ENCODE data around the gene SCN11A.

SCN11A gene

DNA sequence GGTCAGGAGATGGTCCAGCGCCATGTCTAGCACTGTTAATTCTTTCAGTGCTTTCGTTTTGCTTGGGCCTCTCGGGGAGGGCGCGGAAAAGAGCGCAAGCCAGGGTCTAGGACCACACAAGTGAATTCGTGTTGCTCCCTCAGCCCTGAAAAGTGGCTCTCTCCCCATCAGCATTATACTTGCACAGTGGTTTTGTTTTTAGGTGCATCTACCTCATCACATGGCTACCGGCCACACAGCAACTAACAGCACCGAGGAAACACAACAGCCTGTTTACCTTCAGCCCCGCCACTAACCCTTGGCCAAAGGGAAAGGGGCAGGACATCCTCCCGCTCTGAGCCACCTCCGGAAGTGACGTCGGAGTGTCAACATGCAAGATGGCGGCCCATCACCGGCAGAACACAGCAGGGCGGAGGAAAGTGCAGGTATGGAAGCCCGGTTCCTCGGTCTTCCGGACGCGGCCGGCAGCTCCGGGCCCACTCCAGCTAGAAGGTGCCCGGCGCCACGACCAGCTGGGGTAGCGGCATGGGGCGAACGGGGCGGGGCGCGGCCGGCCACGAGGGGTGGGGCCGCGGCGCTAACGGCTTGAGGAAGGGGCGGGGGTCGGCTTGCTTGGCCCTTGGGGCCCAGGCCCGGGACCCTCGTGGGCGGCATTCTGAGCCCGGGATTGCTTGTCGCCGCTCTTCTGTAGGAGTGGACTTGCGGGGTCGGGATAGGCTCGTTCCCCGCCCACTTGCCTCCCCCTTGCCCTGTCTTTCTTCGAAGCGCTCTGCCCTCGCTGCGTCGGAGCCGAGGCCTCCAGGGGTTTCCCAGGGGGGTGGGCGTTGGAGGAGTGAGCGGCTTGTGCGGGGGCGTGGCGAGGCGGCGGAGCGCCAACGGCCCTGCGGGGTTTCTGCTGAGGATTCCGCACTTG, at the start of gene SCN11A, which contains the start of gene WDR48:
Gene SCN11A (minus strand): TSS at position 296 of the 913 bp plus-strand sequence. CDS start 101,582 bp downstream, outside the sequence.
Gene WDR48 (plus strand): TSS at position 368 of the 913 bp plus-strand sequence. CDS start 10 bp downstream, at position 378.
- peak; percentile 95 for DNase-seq

DNA sequence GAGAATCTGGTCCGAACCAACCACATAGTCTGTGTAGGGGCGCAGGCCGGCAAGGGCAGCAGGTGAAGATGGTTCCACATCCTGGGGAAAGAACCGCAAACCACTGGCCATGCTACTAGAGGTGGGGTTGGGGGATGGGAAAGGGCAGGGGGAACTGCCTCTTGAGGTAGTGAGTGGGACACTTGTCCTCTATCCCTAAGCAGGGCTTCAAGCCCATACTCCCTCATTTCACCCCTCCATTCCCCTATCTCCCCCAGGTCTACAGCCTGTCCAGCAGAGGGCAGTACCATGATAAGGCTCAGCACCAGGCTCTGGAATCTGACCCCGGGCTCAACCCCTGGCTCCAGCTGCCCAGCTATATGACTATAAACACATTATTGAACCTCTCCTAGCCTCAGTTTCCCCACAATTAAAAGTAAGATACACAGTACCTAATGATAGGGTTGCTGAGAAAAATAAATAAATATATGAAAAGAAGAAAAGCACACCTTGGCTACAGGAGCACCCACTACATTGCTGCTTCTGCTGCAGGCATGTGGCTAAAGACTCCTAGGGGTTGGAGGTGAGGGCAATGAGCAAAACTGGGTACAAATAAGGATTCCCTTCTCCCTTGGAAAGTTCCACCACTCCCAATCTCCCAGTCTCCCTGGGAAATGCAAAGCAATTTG, 49.4 kb upstream of the SCN11A start:
- DNase-seq, result peak; percentile 8

DNA sequence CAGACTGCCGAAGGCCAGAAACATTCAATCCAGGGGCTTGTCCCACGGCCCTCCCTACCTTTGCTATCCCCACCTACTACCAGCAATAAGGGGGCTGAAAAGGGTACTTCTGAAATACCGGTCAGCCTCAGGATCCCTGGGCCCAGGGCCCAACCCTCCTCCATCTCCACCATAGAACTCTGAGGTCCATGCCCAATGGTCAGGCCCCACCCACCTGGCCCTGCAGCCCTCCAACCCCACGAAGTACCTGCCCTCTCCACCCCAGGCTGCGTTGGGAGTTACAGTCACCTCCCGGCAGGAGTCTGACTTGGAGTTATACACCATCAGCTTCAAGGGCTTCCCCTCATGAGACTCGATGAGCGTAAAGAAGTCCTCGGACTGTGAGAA, 48.7 kb upstream of the SCN11A start:
- no peak for DNase-seq

DNA sequence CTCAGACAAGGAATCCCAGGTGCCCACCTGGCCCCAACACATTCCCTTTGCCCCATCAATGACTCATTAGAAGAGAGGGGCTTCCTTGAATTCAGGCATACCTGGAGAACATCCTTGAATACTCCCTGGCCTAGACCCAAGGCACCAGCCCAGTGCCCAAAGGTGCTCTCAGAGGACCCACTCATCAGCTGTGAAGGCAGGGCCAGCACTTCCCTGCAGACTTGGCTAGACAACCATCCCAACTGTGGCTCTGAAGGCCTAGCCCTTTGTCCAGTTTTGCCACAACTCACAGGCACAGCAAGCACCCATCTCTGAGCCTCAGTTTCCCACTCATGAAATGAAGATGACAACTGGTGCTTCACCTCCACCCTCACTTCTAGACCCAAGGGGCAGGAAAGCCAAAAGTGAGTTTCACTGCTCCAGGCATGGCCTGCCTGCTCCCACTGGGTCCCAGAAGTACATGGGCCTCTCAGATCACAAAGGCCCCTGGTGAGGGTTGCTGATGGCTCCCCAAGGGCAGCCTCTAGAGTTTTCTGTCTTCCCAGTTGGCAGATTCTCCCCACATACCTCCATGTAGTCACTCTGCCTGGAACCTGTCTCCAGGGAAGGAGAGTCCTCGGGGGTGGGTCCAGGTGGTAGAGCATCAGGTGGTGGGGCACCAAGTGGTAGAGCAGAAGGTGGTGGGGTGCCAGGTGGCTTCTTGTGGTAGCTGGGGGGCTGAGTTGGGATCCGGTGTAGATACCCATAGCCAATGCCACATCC, 48.2 kb upstream of the SCN11A start:
- DNase-seq, result no peak

DNA sequence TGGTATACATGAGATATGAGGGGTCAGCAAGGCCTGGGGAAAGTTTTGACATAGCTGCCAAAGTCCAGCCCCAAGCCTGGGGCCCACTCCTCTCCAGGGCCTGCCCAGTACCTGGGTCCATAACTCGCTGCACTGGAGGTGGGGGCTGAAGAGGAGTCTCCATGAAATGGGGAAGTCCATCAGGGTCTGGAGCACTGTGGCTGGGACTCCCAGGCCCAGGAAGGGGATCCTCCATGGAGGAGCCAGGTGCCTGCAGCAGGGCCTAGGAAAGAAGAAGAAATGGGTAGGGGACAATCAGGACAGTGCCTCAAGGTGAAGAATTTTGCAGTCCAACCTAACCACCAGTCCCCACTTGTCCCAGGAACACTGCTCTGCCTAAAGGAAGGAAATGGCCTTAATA, 47.5 kb upstream of the SCN11A start:
- DNase-seq, result no peak

DNA sequence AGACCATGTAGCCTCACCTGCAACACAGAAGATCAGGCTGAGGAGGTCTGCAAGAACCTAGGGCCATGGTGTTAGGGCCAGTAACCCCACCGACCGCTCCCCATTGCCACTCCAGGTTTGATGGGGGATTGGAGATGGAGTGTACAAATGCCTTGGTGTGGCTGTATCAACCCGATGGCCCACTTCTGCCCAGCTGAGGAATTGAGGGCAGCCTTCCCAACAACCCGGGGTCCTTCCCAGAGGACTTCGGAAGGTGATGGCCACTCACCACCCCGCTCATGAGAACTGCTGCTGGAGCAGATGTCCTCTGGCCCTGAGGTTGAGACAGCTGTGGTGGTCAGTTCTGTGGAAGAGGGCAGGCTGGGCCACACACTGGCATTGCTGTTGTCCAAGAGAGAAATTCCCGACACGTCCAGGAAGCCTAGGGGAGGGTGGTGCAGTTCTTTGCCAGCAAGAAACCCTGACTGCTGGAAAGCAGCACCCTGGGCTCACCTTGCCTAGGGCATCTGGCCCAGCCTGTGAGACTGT, 46.8 kb upstream of the SCN11A start:
- DNase-seq, result no peak

DNA sequence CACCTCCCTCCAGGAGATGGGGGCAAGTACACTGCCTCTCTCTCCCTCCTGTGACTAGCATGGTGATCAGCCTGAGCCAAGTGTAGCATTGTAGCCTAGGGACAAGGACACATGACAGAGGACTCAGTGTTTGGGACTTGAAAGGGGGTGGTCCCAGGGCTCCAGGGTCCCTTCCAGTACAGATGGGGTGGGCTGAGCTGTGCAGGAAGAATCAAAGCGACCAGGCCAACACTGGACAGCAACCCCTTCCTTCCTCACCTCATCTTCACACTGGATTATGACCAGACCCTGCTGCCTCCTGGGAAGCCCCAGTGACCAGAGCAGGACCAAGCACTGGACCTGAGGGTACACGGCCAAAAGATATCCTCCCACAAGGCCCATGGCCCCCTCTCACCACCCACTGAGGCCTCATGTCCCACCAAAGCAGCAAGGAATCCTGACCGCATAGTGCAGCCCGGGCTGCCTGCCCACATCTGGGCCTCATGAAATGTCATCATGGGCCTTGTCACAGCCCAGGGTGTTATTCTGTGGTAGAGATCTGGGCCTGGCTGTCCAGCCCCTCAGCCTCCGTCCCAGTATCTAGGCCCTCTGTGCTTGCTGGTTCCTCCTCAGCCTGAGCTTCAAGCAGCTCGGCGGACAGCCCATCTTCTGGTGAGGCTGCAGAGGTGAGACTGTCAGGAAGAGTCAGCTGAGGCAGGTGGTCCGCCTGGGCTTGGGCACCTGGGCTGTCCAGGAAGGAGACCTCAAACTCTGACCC, 46.1 kb upstream of the SCN11A start:
- DNase-seq, result no peak

DNA sequence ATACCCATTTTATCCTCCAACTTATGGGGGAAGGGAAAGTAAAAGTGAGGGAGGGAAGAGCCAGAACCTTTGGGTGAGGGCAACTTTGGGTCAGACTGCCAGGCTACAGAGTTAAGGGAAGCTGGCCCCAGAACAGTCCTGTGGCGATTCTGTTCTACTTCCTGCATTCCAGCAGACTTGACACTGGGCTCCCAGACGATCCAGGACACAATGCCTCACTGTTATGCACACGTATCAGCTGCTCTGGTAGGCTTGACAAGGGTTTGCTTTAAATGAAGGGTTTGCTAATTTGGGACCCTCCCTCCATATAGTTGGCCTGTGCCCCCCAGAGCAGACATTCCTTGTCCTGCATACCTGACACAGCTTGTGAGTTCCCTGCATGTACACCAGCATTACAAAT, 45.0 kb upstream of the SCN11A start:
- no peak for DNase-seq

DNA sequence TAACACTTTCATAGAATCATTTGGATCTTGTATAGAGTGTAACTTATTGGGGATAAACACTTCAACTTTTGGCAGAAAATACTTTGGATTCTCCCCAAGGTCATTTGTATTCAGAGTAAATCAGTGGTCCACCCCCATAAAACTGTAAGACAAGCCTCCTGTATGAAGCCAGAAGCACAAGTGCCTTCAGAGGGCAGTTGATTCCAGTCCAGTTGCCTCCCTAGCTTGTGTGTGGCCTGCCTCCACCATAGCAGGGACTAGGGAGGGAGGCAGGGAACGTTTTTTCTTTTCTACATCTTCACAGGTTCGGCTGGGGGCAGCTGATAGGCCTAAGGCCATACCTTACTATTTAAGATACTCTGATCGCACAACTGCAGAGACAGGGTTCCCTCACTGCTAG, 44.0 kb upstream of the SCN11A start:
- no peak for DNase-seq

DNA sequence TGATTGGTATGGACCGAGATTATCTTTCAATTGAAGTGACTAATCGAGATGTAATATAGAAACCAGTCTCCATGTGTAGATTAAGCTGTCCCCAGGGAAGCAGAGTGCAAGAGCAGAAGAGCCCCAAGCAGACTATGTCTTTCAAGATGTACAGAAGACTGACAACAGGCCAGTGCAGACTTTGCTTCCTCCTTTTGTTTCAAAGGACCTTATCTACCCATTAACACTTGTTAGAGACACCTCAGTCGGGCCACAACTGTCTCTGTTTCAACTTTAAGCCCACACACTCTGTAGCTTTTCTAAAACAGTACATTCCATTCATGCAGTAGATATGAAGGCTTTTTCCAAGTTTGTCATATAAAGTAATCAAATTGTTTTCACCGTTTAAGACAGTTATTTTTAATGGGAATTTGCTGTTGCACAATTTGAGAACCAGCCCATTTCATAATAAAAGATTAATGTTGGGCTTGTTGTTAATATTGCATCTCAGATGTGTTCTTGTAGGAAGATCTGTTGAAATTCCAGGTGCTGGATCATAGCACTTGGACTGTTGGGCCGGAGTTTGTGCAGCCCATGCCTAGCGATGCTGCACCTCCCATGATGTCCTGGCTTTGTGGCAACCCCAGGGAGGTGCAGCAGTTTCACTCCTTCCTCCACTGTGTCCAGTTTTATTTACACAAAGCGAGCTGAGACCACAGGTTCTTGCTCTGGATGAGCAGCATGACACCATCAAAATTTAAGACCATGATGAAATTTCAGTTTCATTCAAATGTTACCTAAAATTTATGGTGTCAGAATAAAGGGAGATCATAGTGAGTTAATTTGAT, 43.3 kb upstream of the SCN11A start:
- DNase-seq, result no peak

DNA sequence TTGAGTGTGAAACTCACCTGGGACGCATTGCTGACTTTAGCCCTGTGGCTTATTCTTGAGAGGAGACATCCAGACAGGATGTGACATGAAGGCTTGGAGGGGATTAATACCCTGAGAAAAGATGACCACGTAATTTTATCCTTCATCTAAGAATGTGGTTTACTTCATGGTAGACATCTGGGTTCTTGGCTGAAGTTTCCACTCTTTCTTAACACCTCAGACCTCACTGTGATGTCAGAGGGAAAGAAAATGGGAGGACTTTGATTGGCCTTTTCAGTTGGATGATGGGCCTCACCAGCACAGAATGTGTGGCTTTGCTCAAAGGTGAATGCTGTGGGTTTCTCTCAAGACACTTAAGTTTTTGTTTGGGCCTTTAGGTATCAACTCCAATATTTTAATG, 39.2 kb upstream of the SCN11A start:
- no peak for DNase-seq

DNA sequence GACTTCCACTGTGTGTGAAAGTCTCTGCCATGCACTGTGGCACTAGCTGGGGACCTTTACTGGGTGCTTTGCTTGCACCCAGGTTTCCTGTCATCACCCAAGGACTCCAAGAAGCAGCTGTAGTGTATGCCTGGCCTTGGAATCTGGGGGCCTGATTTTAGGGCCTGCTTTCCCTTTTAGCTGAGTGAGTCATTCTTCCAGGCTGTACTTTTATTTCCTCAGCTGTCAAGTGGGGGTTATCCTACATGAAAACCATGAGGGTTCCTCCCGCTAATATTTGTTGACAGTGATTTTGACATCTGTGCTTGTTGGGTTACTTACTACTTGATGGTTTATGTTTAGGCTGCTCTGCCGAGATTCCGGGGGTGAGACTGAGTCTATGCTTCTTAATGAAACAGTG, 37.1 kb upstream of the SCN11A start:
- DNase-seq, result no peak

DNA sequence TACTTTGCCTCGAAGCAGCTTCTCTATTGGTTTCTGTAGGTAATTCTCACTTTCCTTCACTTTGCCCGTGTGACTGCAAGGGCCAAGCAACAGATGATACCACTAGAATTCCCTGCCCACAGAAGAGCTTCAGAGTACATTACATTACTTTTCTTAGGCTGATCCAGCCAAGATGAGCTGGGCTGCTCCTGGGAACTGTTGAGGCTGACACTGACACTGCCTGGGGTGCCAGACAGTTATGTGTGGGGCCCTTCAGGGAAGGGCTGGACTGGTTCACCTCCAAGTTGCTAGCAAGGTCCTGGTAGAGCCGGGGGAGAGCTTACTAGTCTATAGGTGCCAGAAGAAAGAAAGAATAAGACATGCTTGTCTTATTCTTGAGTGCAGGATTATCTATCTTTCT, 36.7 kb upstream of the SCN11A start:
- no peak for DNase-seq

DNA sequence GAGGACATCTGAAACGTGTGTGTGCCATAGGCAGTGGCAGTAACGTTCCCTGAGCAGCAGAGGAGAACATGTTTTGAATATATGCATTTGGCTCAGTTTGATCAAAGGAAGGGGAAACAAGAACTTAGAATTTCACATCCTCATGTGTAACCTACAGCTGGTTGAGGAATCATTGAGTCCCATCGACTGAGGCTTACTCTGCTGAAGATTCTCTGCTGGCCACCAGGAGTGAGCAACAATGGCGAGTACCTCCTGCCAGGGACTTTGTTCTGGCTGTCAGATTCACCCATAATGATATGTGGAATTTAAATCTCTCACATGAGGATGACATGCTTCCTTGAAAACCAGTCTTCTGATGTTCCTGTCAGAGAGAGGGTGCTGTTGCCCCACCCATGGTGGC, 34.4 kb upstream of the SCN11A start:
- DNase-seq, result no peak

DNA sequence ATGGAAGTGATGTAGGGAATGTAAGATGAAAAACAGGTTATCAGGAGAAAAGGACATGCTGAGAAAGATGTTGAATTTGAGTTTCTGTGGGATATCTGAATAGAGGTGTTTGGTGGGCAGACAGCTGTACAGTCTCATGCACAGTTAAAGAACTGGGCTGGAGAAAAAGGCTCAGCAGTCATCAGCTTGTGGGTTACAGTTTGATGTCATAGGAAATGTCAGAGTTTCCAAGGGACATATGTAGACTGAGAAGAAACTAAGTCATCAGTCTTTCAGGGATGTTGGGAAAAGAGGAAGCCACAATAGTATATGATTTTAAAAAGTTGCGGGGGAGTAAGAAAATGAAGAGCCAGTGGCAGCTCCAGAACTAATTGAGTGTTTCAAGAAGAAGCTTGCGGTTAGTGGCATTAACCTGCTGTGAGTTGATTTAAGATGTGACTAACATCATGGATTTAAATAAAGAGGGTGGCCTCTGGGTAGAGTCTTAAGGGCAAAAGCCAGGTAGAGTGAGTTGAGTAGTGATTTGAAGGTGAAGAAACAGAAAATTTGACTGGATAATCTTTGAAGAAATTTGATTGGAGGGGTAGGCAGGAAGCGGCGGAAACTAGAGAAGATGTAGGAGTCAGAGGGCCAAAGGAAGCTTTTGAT, 31.0 kb upstream of the SCN11A start:
- no peak for DNase-seq

DNA sequence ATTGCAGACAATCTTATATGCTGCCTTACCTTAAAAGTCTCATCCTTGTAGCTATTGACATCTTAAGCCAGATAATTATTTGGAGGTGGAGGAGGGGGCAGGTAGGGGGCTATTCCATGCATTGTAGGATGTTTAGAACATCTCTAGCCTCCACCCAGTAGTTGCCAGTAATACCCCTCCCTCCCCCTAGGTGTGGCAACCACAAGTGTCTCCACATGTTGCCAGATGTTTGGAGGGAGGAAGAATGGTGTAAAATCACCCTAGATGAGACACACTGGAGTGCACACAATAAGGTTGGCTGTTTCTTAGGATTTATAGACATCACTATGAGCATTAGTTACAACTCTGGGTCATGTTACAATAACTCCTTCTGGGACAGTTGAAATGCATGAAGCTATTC, 28.3 kb upstream of the SCN11A start:
- no peak for DNase-seq

DNA sequence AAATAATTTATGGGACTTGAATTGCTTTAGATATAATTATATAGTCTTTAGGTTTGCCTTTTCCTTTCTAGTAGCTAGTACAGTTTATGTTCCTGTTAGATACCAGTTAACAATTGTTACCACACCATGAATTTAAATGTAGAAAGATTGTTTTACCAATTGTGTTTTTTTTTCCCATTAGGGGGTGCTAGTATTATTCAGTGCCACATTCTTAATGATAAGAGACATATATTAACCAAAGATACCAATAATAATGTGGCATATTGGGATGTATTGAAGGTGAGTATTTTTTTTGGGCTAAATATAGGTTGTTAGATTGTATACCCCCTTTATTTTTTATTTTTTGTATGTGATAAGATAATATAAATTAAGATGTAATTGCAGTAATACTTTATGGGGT, 27.8 kb upstream of the SCN11A start:
- DNase-seq, result no peak

DNA sequence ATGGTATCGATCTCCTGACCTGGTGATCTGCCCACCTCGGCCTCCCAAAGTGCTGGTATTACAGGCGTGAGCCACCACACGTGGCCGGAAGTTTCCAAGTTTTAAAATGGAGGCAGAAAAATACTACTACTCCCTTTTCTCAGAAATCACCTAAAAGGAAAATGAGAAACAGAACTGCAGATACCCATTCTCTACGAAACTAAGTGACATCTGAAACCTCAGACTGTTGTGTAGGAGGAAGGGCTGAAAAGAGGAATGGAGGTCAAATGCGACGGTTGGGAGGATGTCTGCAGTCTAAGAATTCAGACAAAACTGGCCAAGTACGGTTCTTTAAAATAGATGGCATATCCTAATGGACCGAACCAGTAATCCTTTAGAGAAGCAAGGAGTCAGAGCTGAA, 24.2 kb upstream of the SCN11A start:
- DNase-seq, result no peak

DNA sequence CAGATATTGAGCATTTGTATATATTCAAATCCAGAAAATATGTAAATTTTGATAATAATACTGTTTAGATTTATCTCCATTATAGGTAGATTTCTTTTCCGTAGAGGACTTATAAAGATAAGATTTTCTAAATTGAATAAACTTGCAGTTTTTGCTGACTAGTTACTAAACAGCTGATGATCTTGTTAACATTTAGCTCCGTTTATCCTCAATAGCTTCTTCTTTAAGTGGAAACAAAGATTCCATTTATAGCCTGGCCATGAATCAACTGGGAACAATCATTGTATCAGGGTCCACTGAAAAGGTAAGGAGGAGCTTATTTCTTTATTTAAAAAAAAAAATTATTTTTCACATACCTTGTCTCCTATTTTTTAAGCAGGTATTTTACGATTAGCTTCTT, 16.8 kb upstream of the SCN11A start:
- no peak for DNase-seq

DNA sequence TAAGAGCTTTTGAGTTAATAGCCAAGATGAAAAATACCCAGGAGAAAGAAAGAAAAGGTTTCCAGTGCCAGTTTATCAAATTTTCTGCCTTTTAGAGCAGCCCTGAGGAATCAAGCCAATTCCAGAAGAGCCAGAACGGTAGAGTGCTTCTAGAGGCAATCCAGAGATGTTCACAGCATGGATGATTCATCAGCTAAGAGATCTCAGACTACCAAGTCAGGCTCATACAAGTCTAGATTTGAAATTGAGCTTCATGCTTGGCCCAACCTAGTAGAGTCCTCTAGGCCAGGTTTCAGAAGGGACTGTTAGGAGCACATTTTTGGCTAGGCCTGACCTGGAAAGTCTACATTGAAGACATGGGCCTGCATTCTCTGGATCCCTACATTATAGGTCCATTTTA, 15.5 kb upstream of the SCN11A start:
- no peak for DNase-seq

DNA sequence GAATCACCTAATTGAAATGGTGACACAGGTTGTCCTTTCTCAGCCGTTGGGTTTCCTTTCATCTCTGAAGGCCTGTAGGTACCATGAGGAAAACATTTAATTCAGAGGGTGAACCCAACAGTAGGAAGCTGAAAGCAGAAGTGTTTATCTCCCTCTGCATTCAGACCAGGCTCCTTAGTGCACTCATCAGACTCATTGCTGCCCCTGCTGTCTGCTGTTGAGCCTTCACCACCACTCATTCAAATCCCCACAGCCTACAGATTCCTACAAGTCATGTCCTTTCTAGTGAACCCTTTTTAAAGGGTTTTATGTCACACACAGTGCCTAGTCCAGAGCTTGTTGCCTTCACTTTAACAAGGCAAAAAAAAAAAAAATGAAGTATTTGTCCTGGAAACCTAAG, 13.5 kb upstream of the SCN11A start:
- DNase-seq, result no peak
